ENCODE data around the gene ZFAND3. TPM values are rescaled to one million over a fixed set of nuclear protein-coding genes. Genes with fewer than 3 reads are reported as not detected.

ZFAND3 gene
- total and polyA plus RNA-seq, 2 of the 4 experiments (the other 2 are of a cell fraction), result 10.9 to 26.7 TPM

DNA sequence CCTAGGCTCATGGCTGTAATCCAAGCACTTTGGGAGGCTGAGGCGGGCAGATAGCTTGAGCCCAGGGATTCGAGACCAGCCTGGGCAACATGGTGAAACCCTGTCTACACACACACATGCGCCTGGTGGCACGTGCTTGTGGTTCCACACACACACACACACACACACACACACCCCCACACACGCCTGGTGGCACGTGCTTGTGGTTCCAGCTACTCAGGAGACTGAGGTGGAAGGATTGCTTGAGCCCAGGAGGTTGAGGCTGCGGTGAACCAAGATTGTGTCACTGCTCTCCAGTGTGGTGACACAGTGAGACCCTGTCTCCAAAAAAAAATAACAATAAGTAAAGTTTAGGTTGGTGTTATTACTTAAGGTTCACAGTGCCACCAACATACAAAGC, 165.8 kb downstream of the ZFAND3 start:
- in situ Hi-C loops (cut with MboI; ENCODE audit: low sequenced_read_pairs), result no loop called here
- Histone ChIP-seq H4K5ac (ENCODE audit: low read depth, low read length) (no peak overlapping the region), H2BK5ac (ENCODE audit: low read depth, low read length, poor library complexity, severe bottlenecking) (no peak overlapping the region), H3K9ac (ENCODE audit: low read depth, low read length) (no peak overlapping the region), H2BK15ac (ENCODE audit: low read depth, low read length) (no peak overlapping the region), H2AK5ac (ENCODE audit: low read depth, low read length) (0 out of 2 replicates have a peak overlapping the region, but pooled peaks have one; percentile 9), H3K9me1 (ENCODE audit: insufficient read depth, low read length) (peaks cover 19% of the 10 kb centered on the region), H3K4me1 (ENCODE audit: control insufficient read depth, insufficient read depth, low read length) (peaks cover 19% of the 10 kb centered on the region), H2AFZ (replicated peaks; ENCODE audit: low read length, poor library complexity) (no peak overlapping the region), H3K14ac (replicated peaks; ENCODE audit: low read depth, low read length) (no peak overlapping the region), H3K9me3 (ENCODE audit: control insufficient read depth, insufficient read depth, low read length) (no peaks in the 10 kb centered on the region), H3K36me3 (ENCODE audit: control insufficient read depth, insufficient read depth, low read length) (no peaks in the 10 kb centered on the region), H3K18ac (ENCODE audit: low read depth, low read length) (no peak overlapping the region), H3K27ac (ENCODE audit: insufficient read depth, low read length) (no peak overlapping the region), H3K4me2 (ENCODE audit: low read depth, low read length) (no peak overlapping the region), H3K4ac (ENCODE audit: low read depth, low read length) (no peak overlapping the region), H3K23ac (ENCODE audit: low read depth, low read length) (no peak overlapping the region), H3K56ac (ENCODE audit: extremely low read depth, insufficient read depth, low read length) (no peak overlapping the region), H2AK9ac (replicated peaks; ENCODE audit: low read depth, low read length, poor library complexity) (no peak overlapping the region), H4K91ac (ENCODE audit: insufficient read depth, low read depth, low read length) (no peak overlapping the region), H2BK120ac (ENCODE audit: low read depth, low read length) (no peak overlapping the region), H2BK20ac (ENCODE audit: low read depth, low read length) (no peak overlapping the region), H3K27me3 (ENCODE audit: control insufficient read depth, insufficient read depth, low read length) (no peaks in the 10 kb centered on the region), H3K4me3 (ENCODE audit: insufficient read depth, low read depth, low read length) (no peak overlapping the region), H4K8ac (ENCODE audit: low read depth in 2 of 2, low read length in 2 of 2) (no peak overlapping the region), H4K20me1 (ENCODE audit: insufficient read depth, low read length) (peaks cover 91% of the 10 kb centered on the region), H3K79me1 (ENCODE audit: low read depth in 1 of 2, low read length in 2 of 2) (peaks cover 41 to 93% of the 10 kb centered on the region in 2 experiments)
- dilution Hi-C loops (cut with HindIII; ENCODE audit: low sequenced_read_pairs, unreplicated experiment), result no loop called here
- TF ChIP-seq MAFK (IDR thresholded peaks at IDR 0.05; ENCODE audit: low read depth, low read length) (no peak), CHD1 (IDR thresholded peaks at IDR 0.05; ENCODE audit: low read depth, low read length) (no peak), CEBPB (IDR thresholded peaks at IDR 0.05; ENCODE audit: low read depth, low read length) (no peak), POLR2A (IDR thresholded peaks at IDR 0.05; ENCODE audit: low read depth, low read length) (no peak), MXI1 (IDR thresholded peaks at IDR 0.05; ENCODE audit: borderline replicate concordance, low read depth, low read length) (no peak), MAZ (IDR thresholded peaks at IDR 0.05; ENCODE audit: borderline replicate concordance, low read depth, low read length) (no peak), SMC3 (IDR thresholded peaks at IDR 0.05; ENCODE audit: low read depth, low read length) (no peak), FOS (IDR thresholded peaks at IDR 0.05; ENCODE audit: low read depth, low read length) (no peak), NFE2L2 (IDR thresholded peaks at IDR 0.05; ENCODE audit: low read depth, low read length) (no peak), RFX5 (IDR thresholded peaks at IDR 0.05; ENCODE audit: low read depth, low read length) (no peak), RAD21 (IDR thresholded peaks at IDR 0.05; ENCODE audit: low read length) (no peak), RCOR1 (IDR thresholded peaks at IDR 0.05; ENCODE audit: insufficient replicate concordance, low read length) (no peak), CTCF (conservative IDR thresholded peaks at IDR 0.05; ENCODE audit: low read depth, low read length) (no peak), USF2 (IDR thresholded peaks at IDR 0.05; ENCODE audit: low read depth, low read length) (no peak)
- TF ChIP-seq, protein P1, sequence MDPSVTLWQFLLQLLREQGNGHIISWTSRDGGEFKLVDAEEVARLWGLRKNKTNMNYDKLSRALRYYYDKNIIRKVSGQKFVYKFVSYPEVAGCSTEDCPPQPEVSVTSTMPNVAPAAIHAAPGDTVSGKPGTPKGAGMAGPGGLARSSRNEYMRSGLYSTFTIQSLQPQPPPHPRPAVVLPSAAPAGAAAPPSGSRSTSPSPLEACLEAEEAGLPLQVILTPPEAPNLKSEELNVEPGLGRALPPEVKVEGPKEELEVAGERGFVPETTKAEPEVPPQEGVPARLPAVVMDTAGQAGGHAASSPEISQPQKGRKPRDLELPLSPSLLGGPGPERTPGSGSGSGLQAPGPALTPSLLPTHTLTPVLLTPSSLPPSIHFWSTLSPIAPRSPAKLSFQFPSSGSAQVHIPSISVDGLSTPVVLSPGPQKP (IDR thresholded peaks at IDR 0.05; ENCODE audit: borderline replicate concordance, low read depth, low read length), result no peak
- ATAC-seq (ENCODE audit: low read depth) (no peak), DNase-seq (no peak)
- ChIA-PET POLR2A (ENCODE audit: unreplicated experiment) (no interaction called here), CTCF (no interaction called here)
- intact Hi-C loops (cut with micrococcal nuclease), result no loop called here
- no CpG with 5 or more reads among the region's 7 CpGs for WGBS, 2 experiments (ENCODE audit: extremely low coverage in 2 of 2, insufficient read length in 1 of 2)
- no TSS peak for BruUV-seq (replicated peaks)

Measured in IMR-90 (cell line).